Urinary bladder (tissue), 4 donors: Measurements from ENCODE around the gene CDKN2D. TPM values are rescaled to one million over a fixed set of nuclear protein-coding genes. Genes with fewer than 3 reads are reported as not detected.

Experiments used
- DNase-seq: peaks from one replicate; pipeline ENCODE4 v3.0.0-alpha.2; 2015; ENCODE audit errors: extremely low spot score
- H3K27ac ChIP-seq: one replicate; pipeline ENCODE4 v1.5.1; 2013; ENCODE audit warnings: low read depth, mild to moderate bottlenecking, moderate library complexity
- H3K36me3 ChIP-seq: one replicate; pipeline ENCODE4 v1.6.1; 2013; ENCODE audit warnings: mild to moderate bottlenecking, moderate library complexity; ENCODE audit not compliant: insufficient read depth
- H3K4me1 ChIP-seq: one replicate; pipeline ENCODE4 v1.6.1; 2013; ENCODE audit warnings: mild to moderate bottlenecking, moderate library complexity; ENCODE audit not compliant: insufficient read depth
- H3K4me3 ChIP-seq: one replicate; pipeline ENCODE4 v1.5.1; 2013; ENCODE audit warnings: low read depth, low read length
- WGBS: extraction: QIAGEN DNeasy Blood & Tissue Kit; methylation state at CpG from one replicate; pipeline ENCODE4 v1.1.7; 2013; 5-methylcytosine and 5-hydroxymethylcytosine counted together
- polyA plus RNA-seq: library from polyadenylated mRNA; stranded (reverse); fragments of 200-250 nt; gene quantifications from one replicate; pipeline ENCODE4 v1.2.3, GENCODE V29; 2013
- total RNA-seq: library from RNA; depleted of rRNA; stranded (reverse); fragments of >200 nt; gene quantifications from one replicate; pipeline ENCODE4 v1.2.3, GENCODE V29; 2014
- donor health status: healthy with polysubstance abuse.
- donor health status: healthy.

Gene CDKN2D
- total RNA-seq (6.2 TPM), polyA plus RNA-seq (24.7 TPM)

GRCh38 chr19:10568826-10569651 lies at the start of gene CDKN2D:
Gene CDKN2D (minus strand): TSS chr19:10568979. CDS start chr19:10568653, 326 bp downstream.
- under 1% methylated on average over 71 of the region's 71 CpGs for WGBS
- no peaks in the 10 kb centered on the region for H3K4me1 ChIP-seq
- no peaks in the 10 kb centered on the region for H3K36me3 ChIP-seq
- H3K4me3 ChIP-seq = peak within 1 kb of the TSS; percentile 72
- H3K27ac ChIP-seq = peak within 1 kb of the TSS; percentile 65
- DNase-seq = peak; percentile 96

- Histone ChIP-seq H3K36me3 (no peaks in the 10 kb centered on the region), H3K27ac (no peak overlapping the region)
- peak; percentile 45 for DNase-seq
These were observed 48.8 kb upstream of the CDKN2D start for GRCh38 chr19:10617409-10618121.

GRCh38 chr19:10615429-10616023 lies 46.7 kb upstream of the CDKN2D start:
- DNase-seq = no peak
- 93% methylated on average over 14 of the region's 14 CpGs for WGBS
- Histone ChIP-seq H3K36me3 (no peaks in the 10 kb centered on the region), H3K4me3 (no peak overlapping the region), H3K27ac (no peak overlapping the region), H3K4me1 (no peaks in the 10 kb centered on the region)

More at GRCh38 chr19:10617409-10618121, 48.8 kb upstream of the CDKN2D start:
- no peaks in the 10 kb centered on the region for H3K4me1 ChIP-seq
- WGBS = 71% methylated on average over 15 of the region's 15 CpGs
- peak overlapping the region; percentile 6 for H3K4me3 ChIP-seq

GRCh38 chr19:10612499-10613119 lies 43.8 kb upstream of the CDKN2D start:
- peak overlapping the region; percentile 33 for H3K27ac ChIP-seq
- DNase-seq = no peak
- H3K4me1 ChIP-seq = no peaks in the 10 kb centered on the region
- no peaks in the 10 kb centered on the region for H3K36me3 ChIP-seq
- WGBS = 57% methylated on average over 15 of the region's 15 CpGs
- H3K4me3 ChIP-seq = no peak overlapping the region

GRCh38 chr19:10611907-10612306 lies 43.1 kb upstream of the CDKN2D start:
- 83% methylated on average over 5 of the region's 5 CpGs for WGBS
- Histone ChIP-seq H3K36me3 (no peaks in the 10 kb centered on the region), H3K4me3 (no peak overlapping the region), H3K4me1 (no peaks in the 10 kb centered on the region), H3K27ac (no peak overlapping the region)
- DNase-seq = no peak

GRCh38 chr19:10604460-10604980 lies 35.7 kb upstream of the CDKN2D start:
- peak overlapping the region; percentile 78 for H3K27ac ChIP-seq
- no peaks in the 10 kb centered on the region for H3K4me1 ChIP-seq
- no peak for DNase-seq
- no peaks in the 10 kb centered on the region for H3K36me3 ChIP-seq
- no peak overlapping the region for H3K4me3 ChIP-seq
- WGBS = 78% methylated on average over 9 of the region's 9 CpGs

- H3K27ac ChIP-seq = peak overlapping the region; percentile 78
- no peaks in the 10 kb centered on the region for H3K36me3 ChIP-seq
- H3K4me1 ChIP-seq = no peaks in the 10 kb centered on the region
- no peak for DNase-seq
- 45% methylated on average over 9 of the region's 9 CpGs for WGBS
- H3K4me3 ChIP-seq = peak overlapping the region; percentile 91
These were observed 35.2 kb upstream of the CDKN2D start for GRCh38 chr19:10603873-10604459.

- Histone ChIP-seq H3K4me3 (peak overlapping the region; percentile 91), H3K36me3 (no peaks in the 10 kb centered on the region), H3K27ac (peak overlapping the region; percentile 78), H3K4me1 (no peaks in the 10 kb centered on the region)
- WGBS = 10% methylated on average over 19 of the region's 19 CpGs
- DNase-seq = peak; percentile 59
These were observed 34.5 kb upstream of the CDKN2D start for GRCh38 chr19:10603084-10603872.

- Histone ChIP-seq H3K36me3 (no peaks in the 10 kb centered on the region), H3K4me3 (peak overlapping the region; percentile 91), H3K27ac (peak overlapping the region; percentile 74), H3K4me1 (no peaks in the 10 kb centered on the region)
- WGBS = under 1% methylated on average over 76 of the region's 76 CpGs
- no peak for DNase-seq
These were observed 33.7 kb upstream of the CDKN2D start for GRCh38 chr19:10602330-10603083.

- no peak overlapping the region for H3K27ac ChIP-seq
- peak overlapping the region; percentile 91 for H3K4me3 ChIP-seq
- H3K4me1 ChIP-seq = no peaks in the 10 kb centered on the region
- no peak for DNase-seq
- 21% methylated on average over 7 of the region's 7 CpGs for WGBS
- no peaks in the 10 kb centered on the region for H3K36me3 ChIP-seq
These were observed 33.2 kb upstream of the CDKN2D start for GRCh38 chr19:10601999-10602329.

GRCh38 chr19:10600149-10600548 lies 31.4 kb upstream of the CDKN2D start:
- Histone ChIP-seq H3K36me3 (no peaks in the 10 kb centered on the region), H3K4me3 (no peak overlapping the region), H3K27ac (no peak overlapping the region), H3K4me1 (no peaks in the 10 kb centered on the region)
- no peak for DNase-seq
- WGBS = 88% methylated on average over 5 of the region's 5 CpGs
